GM12878 (cell line): ENCODE results near the gene RBM4B. TPM values are rescaled to one million over a fixed set of nuclear protein-coding genes. Genes with fewer than 3 reads are reported as not detected.

Experiments used
- ATAC-seq: fragments of 200-7000 bp; cut with Tn5 transposase; 3 replicates; pipeline ENCODE4 v1.9.1; 2020; ENCODE audit warnings: mild to moderate bottlenecking, moderate library complexity
- BruUV-seq: library from RNA; stranded (reverse); fragments of 400-500 nt; replicated peaks from 2 replicates; lab custom pipeline; 2021; lab: Mats Ljungman, UMichigan
- CTCF ChIA-PET: fragments of 300-600 bp; sonication (Branson Sonifier 250); formaldehyde crosslinking; extraction: SDS; loops from one replicate; lab custom pipeline; 2021; ENCODE audit warnings: inconsistent platforms; lab: Yijun Ruan, JAX
- POLR2A ChIA-PET: fragments of 350-600 bp; formaldehyde crosslinking; extraction: SDS; loops from one replicate; lab custom pipeline; 2021; ENCODE audit warnings: inconsistent platforms; lab: Charles Lee
- RAD21 ChIA-PET: fragments of 300-600 bp; sonication (Branson Sonifier 250); formaldehyde crosslinking; loops from one replicate; lab custom pipeline; 2023; ENCODE audit warnings: antibody characterized with exemption; ENCODE audit not compliant: unreplicated experiment; lab: Charles Lee
- SMC1A ChIA-PET: fragments of 300-600 bp; sonication (Branson Sonifier 250); formaldehyde crosslinking; loops from one replicate; lab custom pipeline; 2023; ENCODE audit not compliant: unreplicated experiment, uncharacterized antibody; lab: Charles Lee
- DNase-seq: peaks from one replicate; pipeline ENCODE4 v3.0.0-alpha.2; 2011; ENCODE audit warnings: low read depth, low spot score
- FAIRE-seq: peaks from 3 replicates; lab custom pipeline; 2011; peaks lifted over from hg19 to GRCh38; lab: Jason Lieb, UNC
- H2AFZ ChIP-seq: 2 replicates; pipeline ENCODE4 v1.6.0; 2011; ENCODE audit warnings: low read depth, low read length, control low read depth; ENCODE audit not compliant: control insufficient read depth
- H3K27ac ChIP-seq: 2 replicates; pipeline ENCODE4 v1.5.1; 2011; ENCODE audit warnings: control low read depth; ENCODE audit not compliant: control insufficient read depth, insufficient read depth
- H3K27me3 ChIP-seq, 2 experiments: replicated peaks in 1 of 2; 2 replicates each; pipeline versions ENCODE4 v1.6.0 to v1.6.1; 2011; ENCODE audit warnings: low read length in 1 of 2; ENCODE audit not compliant: control insufficient read depth in 2 of 2, insufficient read depth in 2 of 2
- H3K36me3 ChIP-seq, 2 experiments: 2 replicates each; pipeline ENCODE4 v1.5.1; 2011; ENCODE audit warnings: low read length in 1 of 2; ENCODE audit not compliant: control insufficient read depth in 2 of 2, insufficient read depth in 2 of 2
- H3K4me1 ChIP-seq: 2 replicates; pipeline ENCODE4 v1.6.1; 2011; ENCODE audit warnings: mild to moderate bottlenecking, low read length, moderate library complexity, mixed read lengths; ENCODE audit not compliant: control insufficient read depth, insufficient read depth
- H3K4me2 ChIP-seq: 2 replicates; pipeline ENCODE4 v1.6.0; 2011; ENCODE audit warnings: control low read depth; ENCODE audit not compliant: control insufficient read depth, insufficient read depth
- H3K4me3 ChIP-seq: fragments of 200-600 bp; sonication (generic); 2 replicates; pipeline ENCODE4 v1.5.1; 2016
- H3K79me2 ChIP-seq: 2 replicates; pipeline ENCODE4 v1.6.0; 2011; ENCODE audit warnings: low read length; ENCODE audit not compliant: control insufficient read depth, insufficient read depth
- H3K9ac ChIP-seq: 2 replicates; pipeline ENCODE4 v1.8.0; 2011; ENCODE audit warnings: low read length, control low read depth, mixed read lengths; ENCODE audit not compliant: control insufficient read depth, insufficient read depth
- H3K9me3 ChIP-seq: replicated peaks from 3 replicates; pipeline ENCODE4 v1.5.1; 2011; ENCODE audit warnings: mild to moderate bottlenecking, low read length; ENCODE audit not compliant: control insufficient read depth, insufficient read depth
- H4K20me1 ChIP-seq: 2 replicates; pipeline ENCODE4 v1.6.0; 2011; ENCODE audit not compliant: control insufficient read depth, insufficient read depth
- BHLHE40 ChIP-seq, 2 experiments: fragments of 450-650 bp in 1 of 2; IDR thresholded peaks; 2 replicates each; pipeline ENCODE4 v1.6.1; 2011 to 2017; ENCODE audit warnings: low read depth in 2 of 2, borderline replicate concordance in 1 of 2, improper control_type of control experiment in 1 of 2, low read length in 1 of 2, mild to moderate bottlenecking in 1 of 2
- GABPA ChIP-seq: IDR thresholded peaks from 2 replicates; pipeline ENCODE4 v1.6.1; 2014; ENCODE audit warnings: antibody characterized with exemption, low read depth, mild to moderate bottlenecking, inconsistent platforms
- HSF1 ChIP-seq: fragments of 150-350 bp; IDR thresholded peaks from 2 replicates; pipeline ENCODE4 v1.6.1; 2014; ENCODE audit warnings: mild to moderate bottlenecking, low read depth, low read length
- KAT2A ChIP-seq: conservative IDR thresholded peaks from 2 replicates; pipeline ENCODE4 v1.6.1; 2011; ENCODE audit warnings: low read depth, low read length; ENCODE audit not compliant: control insufficient read depth
- MEF2B ChIP-seq: fragments of 450-650 bp; IDR thresholded peaks from 2 replicates; pipeline ENCODE4 v1.6.1; 2018; ENCODE audit warnings: mild to moderate bottlenecking, moderate library complexity; ENCODE audit not compliant: partially characterized antibody, poor library complexity, severe bottlenecking
- TBL1XR1 ChIP-seq: IDR thresholded peaks from 2 replicates; pipeline ENCODE4 v1.6.1; 2012; ENCODE audit warnings: low read depth, low read length, improper control_type of control experiment
- WGBS: methylation state at CpG from one replicate; pipeline ENCODE4 v1.1.6; 2016; ENCODE audit warnings: low lambda C conversion rate; ENCODE audit not compliant: insufficient replicate concordance, insufficient coverage; ENCODE audit errors: missing lambda C conversion rate; 5-methylcytosine and 5-hydroxymethylcytosine counted together
- in situ Hi-C: fragments of 300-500 bp; cut with MboI; formaldehyde crosslinking; loops from 9 replicates; pipeline ENCODE4 v1.14.3; 2018; ENCODE audit warnings: mixed read lengths
- intact Hi-C: fragments of 100-400 bp; cut with micrococcal nuclease; formaldehyde crosslinking; loops from one replicate; pipeline ENCODE4 v1.14.2; 2022; ENCODE audit not compliant: unreplicated experiment
- polyA plus RNA-seq, 11 experiments: library from polyadenylated mRNA; depleted of rRNA in 4 of 11; unstranded in 6 of 11; stranded (reverse) in 5 of 11; fragments of >200 nt; fragmentation: Nextera tagmentation in 4 of 11; fragmentation: Illumina TruSeq in 1 of 11; extraction: Ambion mirVana in 4 of 11; extraction: Trizol in 1 of 11; gene quantifications; 1 replicate in 1 of 11; 2 replicates in 10 of 11; pipeline versions ENCODE4 v1.2.1 to v1.2.3, GENCODE V29; 2011 to 2016; ENCODE audit warnings: inconsistent platforms in 2 of 11, missing spikeins in 2 of 11, low read depth in 1 of 11
- total RNA-seq, 4 experiments: library from RNA; depleted of rRNA in 3 of 4; stranded (reverse); fragments of >200 nt in 3 of 4; fragmentation: Illumina TruSeq in 1 of 4; extraction: Trizol in 1 of 4; gene quantifications; 2 replicates each; pipeline versions ENCODE4 v1.2.1 to v1.2.3, GENCODE V29; 2013 to 2021

RBM4B gene
- total and polyA plus RNA-seq, 10 of the 15 experiments (the other 5 are each of a cell fraction or from before 2014, with no cell fraction given), result 16.1 to 37.0 (median 21.6) TPM

GRCh38 chr11:66624450-66624849, 53.2 kb downstream of the RBM4B start:
- H3K36me3 ChIP-seq, result peaks cover 51 to 64% of the 10 kb centered on the region in 2 experiments
- intact Hi-C loops, result no loop called here
- peaks cover 22% of the 10 kb centered on the region for H4K20me1 ChIP-seq
- in situ Hi-C loops, result no loop called here
- no peaks in the 10 kb centered on the region for H3K27me3 ChIP-seq
- ATAC-seq, result no peak
- ChIA-PET RAD21 (interaction anchor here (1.4 kb wide), 1 partner anchor 53 kb away, joined by 3 read pairs; no protein-coding TSS in a partner anchor), CTCF (interaction anchor here (1.0 to 10.1 kb wide), 3 partner anchors 11 to 55 kb away, joined by 3 to 71 read pairs (median 3); partner anchors contain the start of genes CCDC87, CCS and RBM4), POLR2A (interaction anchor here (0.5 to 8.7 kb wide), 4 partner anchors 8 to 23 kb away, joined by 3 to 105 read pairs (median 4); partner anchors contain the start of genes RBM14 and RBM4), SMC1A (interaction anchor here (1.5 kb wide), 1 partner anchor 13 kb away, joined by 4 read pairs; the partner anchor contains the start of gene RBM4)
- no peak overlapping the region for H3K9ac ChIP-seq
- BruUV-seq, result no TSS peak
- WGBS, result 89% methylated on average over 15 of the region's 16 CpGs
- H3K4me2 ChIP-seq, result no peak overlapping the region
- H3K27ac ChIP-seq, result no peak overlapping the region
- H3K79me2 ChIP-seq, result peaks cover 96% of the 10 kb centered on the region
- H3K4me1 ChIP-seq, result no peaks in the 10 kb centered on the region
- no peak for DNase-seq
- no peak overlapping the region for H3K4me3 ChIP-seq
- H2AFZ ChIP-seq, result no peak overlapping the region
- no peak for FAIRE-seq
- H3K9me3 ChIP-seq, result no peaks in the 10 kb centered on the region
- TF ChIP-seq GABPA (no peak), BHLHE40 (IDR thresholded peaks at IDR 0.05; ENCODE audit: borderline replicate concordance in 1 of 2, low read depth in 2 of 2, low read length in 1 of 2) (no peak), MEF2B (no peak), KAT2A (no peak), TBL1XR1 (no peak), HSF1 (no peak)
